OCI-LY1 (cell line): ENCODE results near the gene CCDC194.

Experiments used
- H2AFZ ChIP-seq: fragments of 200-600 bp; sonication (generic), shearing (Covaris generic); 2 replicates; pipeline ENCODE4 v1.6.0; 2014; ENCODE audit warnings: antibody characterized with exemption, mild to moderate bottlenecking, low read length
- H3F3A ChIP-seq: fragments of 200-600 bp; sonication (generic), shearing (Covaris generic); 2 replicates; pipeline ENCODE4 v1.6.0; 2014; ENCODE audit warnings: mild to moderate bottlenecking, antibody characterized with exemption, low read length, moderate library complexity; ENCODE audit not compliant: insufficient read depth
- H3K27ac ChIP-seq: fragments of 200-600 bp; sonication (generic); 2 replicates; pipeline ENCODE4 v1.5.1; 2014; ENCODE audit warnings: low read length, mixed run types, mild to moderate bottlenecking, low read depth; ENCODE audit not compliant: poor library complexity, severe bottlenecking
- H3K27me3 ChIP-seq: fragments of 200-600 bp; sonication (generic); 2 replicates; pipeline ENCODE4 v1.6.0; 2014; ENCODE audit warnings: antibody characterized with exemption, mild to moderate bottlenecking, low read length, moderate library complexity; ENCODE audit not compliant: insufficient read depth
- H3K36me3 ChIP-seq: fragments of 200-600 bp; sonication (generic); 2 replicates; pipeline ENCODE4 v1.6.1; 2014; ENCODE audit warnings: mild to moderate bottlenecking, antibody characterized with exemption, low read length, moderate library complexity, mixed read lengths; ENCODE audit not compliant: insufficient read depth
- H3K4me1 ChIP-seq: fragments of 200-600 bp; sonication (generic); 2 replicates; pipeline ENCODE4 v1.5.1; 2014; ENCODE audit warnings: mild to moderate bottlenecking, low read length, moderate library complexity; ENCODE audit not compliant: insufficient read depth, severe bottlenecking
- H3K4me2 ChIP-seq: fragments of 200-600 bp; sonication (generic), shearing (Covaris generic); 2 replicates; pipeline ENCODE4 v1.6.1; 2014; ENCODE audit warnings: low read length
- H3K4me3 ChIP-seq: fragments of 200-600 bp; sonication (generic); 2 replicates; pipeline ENCODE4 v1.5.1; 2014; ENCODE audit warnings: low read length, low read depth, mild to moderate bottlenecking, mixed read lengths; ENCODE audit not compliant: poor library complexity, severe bottlenecking
- H3K79me2 ChIP-seq: fragments of 200-600 bp; shearing (Covaris generic); 2 replicates; pipeline ENCODE4 v1.6.1; 2016; ENCODE audit warnings: mixed run types, low read length, mixed read lengths; ENCODE audit not compliant: insufficient read depth
- H3K9ac ChIP-seq: fragments of 200-600 bp; sonication (generic), shearing (Covaris generic); 2 replicates; pipeline ENCODE4 v1.6.1; 2014; ENCODE audit warnings: mild to moderate bottlenecking, low read length, mixed read lengths
- H3K9me2 ChIP-seq: fragments of 200-600 bp; sonication (generic), shearing (Covaris generic); 2 replicates; pipeline ENCODE4 v1.6.1; 2014; ENCODE audit warnings: low read depth, mild to moderate bottlenecking, low read length, mixed read lengths
- H3K9me3 ChIP-seq: fragments of 200-600 bp; shearing (Covaris generic); 2 replicates; pipeline ENCODE4 v1.6.1; 2014; ENCODE audit warnings: low read length, mixed read lengths
- H4K20me1 ChIP-seq: fragments of 200-600 bp; sonication (generic), shearing (Covaris generic); 2 replicates; pipeline ENCODE4 v1.6.0; 2016; ENCODE audit warnings: mild to moderate bottlenecking, low read length; ENCODE audit not compliant: insufficient read depth
- CTCF ChIP-seq: fragments of 200-600 bp; sonication (generic), shearing (Covaris generic); IDR thresholded peaks from 2 replicates; pipeline ENCODE4 v1.5.1; 2017; ENCODE audit warnings: mild to moderate bottlenecking, antibody characterized with exemption, low read length, moderate library complexity, mixed read lengths
- EZH2 ChIP-seq: fragments of 200-600 bp; sonication (generic), shearing (Covaris generic); IDR thresholded peaks from 2 replicates; pipeline ENCODE4 v1.8.0; 2017; ENCODE audit warnings: borderline replicate concordance, mixed run types, mild to moderate bottlenecking, antibody characterized with exemption, low read length, moderate library complexity, mixed read lengths

The CCDC194 gene

GRCh38 chr19:17341386-17341785, 52.6 kb downstream of the CCDC194 start:
- Histone ChIP-seq H3F3A (no peaks in the 10 kb centered on the region; the same call in 1 of the 2 replicates), H2AFZ (no peak overlapping the region), H3K9ac (no peak overlapping the region), H3K27ac (no peak overlapping the region), H3K9me2 (no peaks in the 10 kb centered on the region), H3K4me2 (no peak overlapping the region), H3K79me2 (no peaks in the 10 kb centered on the region), H3K4me1 (peaks cover 17% of the 10 kb centered on the region), H3K36me3 (peaks cover 38% of the 10 kb centered on the region), H3K9me3 (no peaks in the 10 kb centered on the region), H3K4me3 (no peak overlapping the region), H3K27me3 (no peaks in the 10 kb centered on the region), H4K20me1 (no peaks in the 10 kb centered on the region)
- TF ChIP-seq EZH2 (no peak), CTCF (no peak)

GRCh38 chr19:17340871-17341357, 53.1 kb downstream of the CCDC194 start:
- Histone ChIP-seq H3K27ac (no peak overlapping the region), H3K4me1 (peaks cover 15% of the 10 kb centered on the region), H3K36me3 (peaks cover 38% of the 10 kb centered on the region), H3K4me2 (no peak overlapping the region), H3K79me2 (no peaks in the 10 kb centered on the region), H3F3A (no peaks in the 10 kb centered on the region; the same call in 1 of the 2 replicates), H3K9me2 (no peaks in the 10 kb centered on the region), H3K4me3 (no peak overlapping the region), H3K9me3 (no peaks in the 10 kb centered on the region), H2AFZ (no peak overlapping the region), H4K20me1 (no peaks in the 10 kb centered on the region), H3K27me3 (no peaks in the 10 kb centered on the region), H3K9ac (no peak overlapping the region)
- TF ChIP-seq EZH2 (no peak), CTCF (no peak)
